ENCODE measurements around the gene TRAPPC2.
"Not testable (repeated sequence)": the region's sequence is repeated elsewhere in the genome, so short reads cannot be mapped to it uniquely, and the experiment has no call there.

Gene TRAPPC2

DNA sequence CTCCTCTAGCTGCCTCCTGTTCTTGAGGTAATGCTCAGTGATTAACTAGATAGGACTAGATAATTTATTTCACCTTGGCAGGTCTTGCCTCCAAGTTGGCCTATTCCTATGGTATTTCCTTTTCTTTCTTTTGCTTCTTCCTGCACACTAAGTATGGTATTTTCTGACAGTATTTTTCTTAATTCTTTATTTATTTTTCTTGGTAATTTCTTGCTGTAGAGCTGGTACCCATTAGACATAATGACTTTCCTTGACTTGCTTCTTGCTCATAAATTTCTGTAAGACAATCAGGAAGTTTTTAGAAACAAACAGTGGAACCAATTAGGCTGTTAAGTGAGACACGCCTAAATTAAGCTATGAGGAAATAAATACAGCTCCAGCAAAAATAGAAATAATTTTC is 36.0 kb downstream of the TRAPPC2 start:
- no peak for DNase-seq (ENCODE audit: low read depth in 2 of 2)

- DNase-seq (ENCODE audit: low read depth in 2 of 2): no peak
These were observed 36.4 kb downstream of the TRAPPC2 start for GRCh38 chrX:13697976-13698375.

DNA sequence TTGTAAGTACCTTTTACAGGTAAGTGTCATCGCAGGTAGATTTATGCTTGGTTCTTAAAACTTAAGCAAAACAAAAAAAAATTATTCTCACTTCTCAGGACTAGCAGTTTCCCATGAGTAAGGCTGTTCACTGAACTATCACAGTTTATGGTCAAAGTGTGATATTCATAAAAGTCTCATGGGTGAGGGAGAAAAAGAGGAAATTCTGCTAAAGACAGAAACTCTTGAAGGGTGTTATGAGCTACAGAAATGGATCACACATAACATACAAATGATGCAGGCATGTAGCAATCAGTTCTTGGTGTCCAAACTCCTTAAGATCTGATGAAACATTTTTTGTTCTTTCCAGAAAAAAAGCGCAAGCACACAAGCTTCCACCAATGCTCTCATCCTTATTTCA is 37.0 kb downstream of the TRAPPC2 start:
- no peak for DNase-seq (ENCODE audit: low read depth in 2 of 2)

DNA sequence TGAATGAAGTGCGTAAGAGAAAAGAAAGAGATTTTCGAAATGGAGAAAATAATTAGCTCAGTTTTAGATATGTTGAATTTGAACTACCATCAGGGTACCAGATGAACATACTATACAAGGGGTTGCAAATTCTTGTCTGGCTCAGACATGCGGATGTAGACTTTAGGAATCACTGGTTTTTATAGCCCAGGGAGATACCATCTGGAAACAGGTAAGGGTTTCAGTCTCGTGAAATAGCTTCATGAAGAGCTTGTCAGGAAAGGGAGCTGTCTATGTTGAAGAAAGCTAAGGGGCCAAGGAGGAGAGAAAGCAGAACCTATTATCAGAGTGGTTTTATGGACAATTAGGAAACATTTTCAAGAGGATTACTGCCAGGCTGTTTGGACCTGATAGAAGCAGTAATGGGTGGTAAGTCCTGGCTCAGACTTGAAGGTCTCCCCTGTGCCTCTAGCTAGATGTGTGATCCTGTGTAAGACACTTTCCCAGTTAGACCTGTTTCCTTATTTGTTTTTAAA is 38.8 kb downstream of the TRAPPC2 start:
- no peak for DNase-seq (ENCODE audit: low read depth in 2 of 2)

DNA sequence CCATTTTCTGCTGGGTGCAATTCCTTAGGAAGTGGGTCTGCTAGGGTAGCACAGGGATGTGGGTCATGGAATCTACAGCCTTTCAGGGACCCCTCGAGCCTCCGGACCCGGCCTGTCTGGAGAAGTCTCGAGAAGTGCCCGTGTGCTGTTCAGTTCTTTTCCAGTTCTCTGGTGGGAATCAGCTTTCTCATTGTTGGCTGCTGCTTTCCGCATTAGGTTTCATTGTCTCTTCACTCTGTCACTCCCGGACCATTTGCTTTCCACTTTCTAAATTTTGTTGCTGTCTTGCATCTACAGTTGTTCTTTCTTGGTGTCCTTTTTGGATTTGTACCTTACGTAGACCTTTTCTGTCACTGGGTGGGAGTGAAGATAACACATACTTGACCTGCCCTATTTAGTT is 39.4 kb downstream of the TRAPPC2 start:
- DNase-seq (ENCODE audit: low read depth in 2 of 2): no peak

DNA sequence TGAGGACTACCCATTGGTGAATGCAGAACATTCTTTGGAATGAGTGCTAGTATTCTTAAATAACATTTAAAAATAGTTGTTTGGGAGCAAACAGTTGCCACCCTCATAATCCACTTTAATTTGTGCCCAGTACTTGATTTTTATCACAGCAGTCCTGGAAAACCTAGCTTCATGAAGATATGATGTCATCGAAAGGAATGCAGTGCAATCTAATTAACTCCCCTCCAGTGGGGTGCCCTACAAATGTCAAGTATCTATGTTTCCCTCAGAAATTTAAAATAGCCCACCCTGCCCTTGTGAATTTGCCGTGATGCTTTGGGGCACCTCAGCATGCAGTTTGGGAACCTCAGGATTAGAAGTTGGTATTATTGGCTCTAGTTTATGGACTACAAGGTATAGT is 40.1 kb downstream of the TRAPPC2 start:
- no peak for DNase-seq (ENCODE audit: low read depth in 2 of 2)

DNA sequence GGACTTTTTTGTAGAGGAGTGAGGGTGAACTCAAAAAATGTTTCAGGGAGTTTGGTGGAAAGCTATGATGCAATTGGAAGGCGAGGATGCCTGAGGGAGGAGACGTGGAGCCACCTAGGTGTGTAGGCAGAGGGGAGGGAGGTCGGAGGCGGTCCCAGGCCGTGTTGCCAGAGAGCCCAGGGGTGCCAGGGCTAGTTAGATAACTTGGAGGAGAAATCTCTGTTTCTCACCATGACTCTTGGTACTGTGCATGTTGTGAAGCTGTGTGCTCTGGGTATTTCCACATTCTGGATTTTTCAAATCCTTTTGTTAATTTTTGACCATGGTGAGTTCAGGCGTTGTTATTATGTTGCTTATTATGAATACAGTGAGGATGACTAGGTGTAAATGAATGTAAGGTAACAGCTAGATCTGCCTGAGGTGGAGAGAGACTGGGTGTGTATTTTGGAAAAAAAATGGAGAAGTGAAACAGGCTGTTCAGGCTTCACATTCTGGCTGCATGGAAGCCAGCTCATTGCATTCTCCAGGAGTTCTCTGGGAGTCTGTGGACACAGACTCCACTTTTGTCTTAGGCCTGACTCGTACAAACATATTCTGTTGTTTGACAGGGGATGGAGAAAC is 41.0 kb downstream of the TRAPPC2 start:
- no peak for DNase-seq (ENCODE audit: low read depth in 2 of 2)

- DNase-seq (ENCODE audit: low read depth in 2 of 2): no peak
These were observed 41.6 kb downstream of the TRAPPC2 start for GRCh38 chrX:13692771-13693231.

GRCh38 chrX:13691841-13692371 is 42.5 kb downstream of the TRAPPC2 start:
- DNase-seq (ENCODE audit: low read depth in 2 of 2): no peak

DNA sequence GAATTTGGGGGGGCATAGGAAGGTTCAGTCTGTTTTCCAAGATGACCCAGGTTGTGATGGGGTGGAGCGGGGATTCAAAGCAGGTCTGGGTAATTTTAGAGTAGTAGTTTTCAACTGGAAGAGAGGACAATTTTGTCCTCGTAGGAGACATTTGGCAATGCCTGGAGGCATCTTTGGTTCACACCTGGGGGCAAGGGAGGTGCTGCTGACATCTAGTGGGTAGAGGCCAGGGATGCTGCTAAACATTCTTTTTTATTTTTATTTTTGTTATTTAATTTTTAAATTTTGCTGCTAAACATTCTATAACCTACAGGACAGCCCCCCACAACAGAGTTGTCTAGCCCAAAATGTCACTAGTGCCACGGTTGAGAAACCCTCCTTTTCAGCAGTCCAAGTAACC is 43.6 kb downstream of the TRAPPC2 start:
- no peak for DNase-seq (ENCODE audit: low read depth in 2 of 2)

GRCh38 chrX:13689741-13690211 is 44.6 kb downstream of the TRAPPC2 start:
- DNase-seq (ENCODE audit: low read depth in 2 of 2): no peak

- peak; percentile 77 to 79 for DNase-seq (ENCODE audit: low read depth in 2 of 2)
These were observed 45.3 kb downstream of the TRAPPC2 start, which contains the start of gene RAB9A for GRCh38 chrX:13688958-13689740. TSS of gene RAB9A (plus strand) at chrX:13689128. CDS start at chrX:13708747, 19,619 bp downstream.

- no peak for DNase-seq (ENCODE audit: low read depth in 2 of 2)
These were observed 45.9 kb downstream of the TRAPPC2 start for GRCh38 chrX:13688384-13688957.

- no peak for DNase-seq (ENCODE audit: low read depth in 2 of 2)
These were observed 47.2 kb downstream of the TRAPPC2 start for GRCh38 chrX:13687203-13687602.

DNA sequence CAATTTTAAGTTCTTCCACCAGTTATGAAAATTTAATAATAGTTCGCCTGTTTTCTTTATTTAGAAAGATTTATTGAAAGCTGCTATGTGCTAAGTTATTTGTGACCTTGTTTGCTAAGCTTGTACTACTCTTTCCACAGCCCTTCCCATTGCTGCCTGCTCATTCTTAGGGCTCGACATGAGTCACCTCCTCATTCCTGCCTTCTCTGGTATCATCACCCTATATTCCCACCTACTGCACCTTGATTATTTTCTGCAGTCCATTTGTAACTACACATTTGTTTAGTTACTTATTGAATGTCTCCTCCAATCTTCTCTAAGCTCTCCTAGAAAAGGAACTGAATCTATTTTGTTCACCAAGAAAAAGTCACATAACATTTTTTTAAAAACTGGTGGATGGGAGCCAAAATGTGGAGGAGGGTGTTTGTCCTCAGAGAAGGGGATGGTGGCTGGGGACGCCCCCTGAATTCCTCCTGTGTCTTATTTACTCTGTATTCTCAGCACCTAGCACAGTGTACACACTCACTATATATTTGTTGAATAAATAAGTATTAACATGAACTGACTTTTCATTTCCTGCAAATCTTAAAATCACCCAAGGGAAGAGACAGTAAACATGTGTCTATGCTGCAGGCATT is 49.2 kb downstream of the TRAPPC2 start:
- DNase-seq (ENCODE audit: low read depth in 2 of 2): no peak

- no peak for DNase-seq (ENCODE audit: low read depth in 2 of 2)
These were observed 50.1 kb downstream of the TRAPPC2 start for GRCh38 chrX:13684361-13684760.

DNA sequence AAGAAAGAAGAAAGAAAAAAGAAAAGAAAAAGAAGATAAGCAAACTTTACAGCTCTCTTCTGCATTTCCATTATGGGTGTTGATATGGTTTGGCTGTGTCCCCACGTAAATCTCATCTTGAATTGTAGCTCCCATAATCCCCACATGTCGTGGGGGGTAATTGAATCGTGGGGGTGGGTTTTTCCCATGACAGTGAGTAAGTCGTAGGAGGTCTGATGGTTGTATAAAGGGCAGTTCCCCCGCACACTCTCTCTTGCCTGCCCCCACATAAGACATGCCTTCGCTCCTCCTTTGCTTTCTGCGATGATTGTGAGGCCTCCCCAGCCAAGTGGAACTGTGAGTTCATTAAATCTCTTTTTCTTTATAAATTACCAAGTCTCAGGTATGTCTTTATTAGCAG is 52.8 kb downstream of the TRAPPC2 start:
- no peak for DNase-seq (ENCODE audit: low read depth in 2 of 2)

DNA sequence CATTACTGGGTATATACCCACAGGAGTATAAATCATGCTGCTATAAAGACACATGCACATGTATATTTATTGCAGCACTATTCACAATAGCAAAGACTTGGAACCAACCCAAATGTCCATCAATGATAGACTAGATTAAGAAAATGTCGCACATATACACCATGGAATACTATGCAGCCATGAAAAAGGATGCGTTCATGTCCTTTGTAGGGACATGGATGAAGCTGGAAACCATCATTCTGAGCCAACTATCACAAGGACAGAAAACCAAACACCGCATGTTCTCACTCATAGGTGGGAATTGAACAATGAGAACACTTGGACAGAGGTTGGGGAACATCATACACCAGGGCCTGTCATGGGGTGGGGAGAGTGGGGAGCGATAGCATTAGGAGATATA is 54.7 kb downstream of the TRAPPC2 start:
- not testable (repeated sequence) for DNase-seq (ENCODE audit: low read depth in 2 of 2)

DNA sequence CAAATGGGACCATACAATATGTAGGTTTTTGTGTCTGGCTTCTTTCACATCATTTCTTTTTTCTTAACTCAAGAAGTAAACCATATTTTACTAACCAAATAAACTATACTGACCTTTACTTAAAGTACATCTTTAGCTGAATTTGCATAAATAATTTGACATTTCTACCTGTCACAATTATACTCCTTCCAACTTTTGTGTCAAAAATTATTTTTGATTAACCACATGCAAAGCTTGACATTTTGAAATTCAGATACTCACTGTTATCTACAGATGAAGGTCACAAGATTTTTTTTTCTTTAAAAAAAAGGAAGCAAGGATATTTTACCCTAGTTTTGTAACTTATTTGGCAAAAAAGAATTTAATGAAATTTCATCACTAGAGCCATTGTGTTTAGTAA is 57.5 kb downstream of the TRAPPC2 start:
- no peak for DNase-seq (ENCODE audit: low read depth in 2 of 2)

DNA sequence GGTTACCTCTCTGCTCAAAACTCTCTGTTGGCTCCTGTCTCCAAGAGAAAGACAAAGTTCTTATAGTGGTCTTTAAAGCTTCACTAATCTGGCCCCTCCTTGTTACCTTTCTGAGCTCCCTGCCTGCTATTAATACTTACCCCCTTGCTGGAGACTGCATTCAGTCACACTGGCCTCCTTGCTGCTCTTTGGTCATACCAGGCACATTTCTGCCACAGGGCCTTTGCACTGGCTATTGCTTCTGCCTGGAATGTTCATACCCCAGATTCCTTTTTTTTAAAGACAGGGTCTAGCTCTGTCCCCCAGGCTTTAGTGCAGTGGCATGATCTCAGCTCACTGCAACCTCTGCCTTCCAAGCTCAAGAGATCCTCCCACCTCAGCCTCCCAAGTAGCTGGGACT is 61.4 kb downstream of the TRAPPC2 start:
- no peak for DNase-seq (ENCODE audit: low read depth in 2 of 2)

GRCh38 chrX:13670197-13670596 is 64.2 kb downstream of the TRAPPC2 start:
- DNase-seq (ENCODE audit: low read depth in 2 of 2): no peak

GRCh38 chrX:13669755-13670154 is 64.7 kb downstream of the TRAPPC2 start:
- not testable (repeated sequence) for DNase-seq (ENCODE audit: low read depth in 2 of 2)

Measured in stimulated activated CD8-positive, alpha-beta memory T cell treated with anti-CD3 and anti-CD28 coated beads, Interleukin-2, amount 100 ng/mL, for 48 hours (primary cell).